ENCODE measurements around the gene NPIPB6.

Gene NPIPB6

GRCh38 chr16:28293601-28293960, 69.7 kb downstream of the NPIPB6 start:
- no peak for TF ChIP-seq POLR2A (IDR thresholded peaks at IDR 0.05; ENCODE audit: low read depth, low read length)
- DNase-seq (ENCODE audit: insufficient read length, low spot score), result no peak
- FAIRE-seq, result no peak

- DNase-seq (ENCODE audit: insufficient read length, low spot score), result no peak
- FAIRE-seq, result no peak
- no peak for TF ChIP-seq POLR2A (IDR thresholded peaks at IDR 0.05; ENCODE audit: low read depth, low read length)
These were observed 70.3 kb downstream of the NPIPB6 start for GRCh38 chr16:28292731-28293600.

All from H54 (cell line).